Measurements from ENCODE around the gene R3HDM2.

GRCh38 chr12:57329219-57329618 is 101.6 kb downstream of the R3HDM2 start:
- no peak for TF ChIP-seq CTCF (IDR thresholded peaks at IDR 0.05; ENCODE audit: insufficient read depth, low read depth, low read length)
- TF ChIP-seq EZH2 (IDR thresholded peaks at IDR 0.05; ENCODE audit: insufficient read depth, low read length), result no peak

Measured in astrocyte (in vitro differentiated cells and primary cell).